Astrocyte of the spinal cord (primary cell): ENCODE data around the gene SMAD6.

Experiments used
- DNase-seq: peaks from one replicate; pipeline ENCODE4 v3.0.0; 2011; ENCODE audit warnings: low read depth, low spot score
- H3K4me3 ChIP-seq: 2 replicates; pipeline ENCODE4 v1.5.1; 2011; ENCODE audit warnings: low read depth, mild to moderate bottlenecking, low read length, moderate library complexity
- in situ Hi-C: cut with HindIII; loops from 2 replicates; pipeline ENCODE4 v1.10.0; 2017; ENCODE audit warnings: low sequenced_read_pairs
- TF ChIP-seq, protein P1 (sequence below): IDR thresholded peaks from 2 replicates; pipeline ENCODE4 v1.5.1; 2012; ENCODE audit warnings: low read depth, mild to moderate bottlenecking, low read length, inconsistent platforms

The SMAD6 gene

DNA sequence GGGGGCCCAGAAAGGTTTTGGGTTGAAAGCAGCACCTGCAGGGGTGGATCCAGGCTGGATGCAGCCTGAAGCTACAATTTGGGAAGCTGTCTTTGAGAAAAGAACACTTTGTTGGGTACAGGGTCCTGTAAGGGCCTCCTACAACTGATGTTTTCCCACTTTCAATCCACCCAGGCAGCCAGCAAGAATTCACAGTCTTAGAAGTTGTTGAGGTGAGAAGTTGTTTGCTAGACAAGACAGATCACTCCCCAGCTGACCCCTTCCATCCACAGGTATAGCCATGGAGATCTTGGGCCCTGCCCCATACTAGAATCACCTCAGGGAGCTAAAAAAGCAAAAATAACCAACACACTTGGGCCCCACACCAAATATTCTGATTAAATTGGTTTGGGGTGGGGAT is 10.3 kb upstream of the SMAD6 start:
- TF ChIP-seq, protein P1, sequence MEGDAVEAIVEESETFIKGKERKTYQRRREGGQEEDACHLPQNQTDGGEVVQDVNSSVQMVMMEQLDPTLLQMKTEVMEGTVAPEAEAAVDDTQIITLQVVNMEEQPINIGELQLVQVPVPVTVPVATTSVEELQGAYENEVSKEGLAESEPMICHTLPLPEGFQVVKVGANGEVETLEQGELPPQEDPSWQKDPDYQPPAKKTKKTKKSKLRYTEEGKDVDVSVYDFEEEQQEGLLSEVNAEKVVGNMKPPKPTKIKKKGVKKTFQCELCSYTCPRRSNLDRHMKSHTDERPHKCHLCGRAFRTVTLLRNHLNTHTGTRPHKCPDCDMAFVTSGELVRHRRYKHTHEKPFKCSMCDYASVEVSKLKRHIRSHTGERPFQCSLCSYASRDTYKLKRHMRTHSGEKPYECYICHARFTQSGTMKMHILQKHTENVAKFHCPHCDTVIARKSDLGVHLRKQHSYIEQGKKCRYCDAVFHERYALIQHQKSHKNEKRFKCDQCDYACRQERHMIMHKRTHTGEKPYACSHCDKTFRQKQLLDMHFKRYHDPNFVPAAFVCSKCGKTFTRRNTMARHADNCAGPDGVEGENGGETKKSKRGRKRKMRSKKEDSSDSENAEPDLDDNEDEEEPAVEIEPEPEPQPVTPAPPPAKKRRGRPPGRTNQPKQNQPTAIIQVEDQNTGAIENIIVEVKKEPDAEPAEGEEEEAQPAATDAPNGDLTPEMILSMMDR, result no peak
- in situ Hi-C loops, result no loop called here
- no peak overlapping the region for H3K4me3 ChIP-seq
- no peak for DNase-seq

DNA sequence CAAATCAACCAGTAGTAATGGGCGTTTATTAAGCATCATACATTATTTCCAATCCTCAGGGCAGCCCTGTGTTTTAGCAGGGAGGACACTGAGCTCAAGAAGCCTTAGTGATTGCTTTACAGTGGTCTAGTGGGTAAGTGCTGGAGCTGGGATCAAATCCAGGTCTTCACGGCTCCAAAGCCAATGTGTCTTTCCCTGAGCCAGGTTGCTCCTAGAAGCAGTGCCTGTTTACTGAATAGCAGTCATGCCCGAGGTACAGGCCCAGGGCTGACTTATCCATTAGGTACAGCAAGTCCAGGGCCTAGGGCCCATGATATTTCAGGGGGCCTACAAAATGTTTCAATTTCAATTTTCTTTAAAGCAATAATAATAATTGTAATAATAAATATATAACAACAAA is 9.6 kb upstream of the SMAD6 start:
- TF ChIP-seq, protein P1, result no peak
- in situ Hi-C loops, result no loop called here
- no peak overlapping the region for H3K4me3 ChIP-seq
- DNase-seq, result no peak

DNA sequence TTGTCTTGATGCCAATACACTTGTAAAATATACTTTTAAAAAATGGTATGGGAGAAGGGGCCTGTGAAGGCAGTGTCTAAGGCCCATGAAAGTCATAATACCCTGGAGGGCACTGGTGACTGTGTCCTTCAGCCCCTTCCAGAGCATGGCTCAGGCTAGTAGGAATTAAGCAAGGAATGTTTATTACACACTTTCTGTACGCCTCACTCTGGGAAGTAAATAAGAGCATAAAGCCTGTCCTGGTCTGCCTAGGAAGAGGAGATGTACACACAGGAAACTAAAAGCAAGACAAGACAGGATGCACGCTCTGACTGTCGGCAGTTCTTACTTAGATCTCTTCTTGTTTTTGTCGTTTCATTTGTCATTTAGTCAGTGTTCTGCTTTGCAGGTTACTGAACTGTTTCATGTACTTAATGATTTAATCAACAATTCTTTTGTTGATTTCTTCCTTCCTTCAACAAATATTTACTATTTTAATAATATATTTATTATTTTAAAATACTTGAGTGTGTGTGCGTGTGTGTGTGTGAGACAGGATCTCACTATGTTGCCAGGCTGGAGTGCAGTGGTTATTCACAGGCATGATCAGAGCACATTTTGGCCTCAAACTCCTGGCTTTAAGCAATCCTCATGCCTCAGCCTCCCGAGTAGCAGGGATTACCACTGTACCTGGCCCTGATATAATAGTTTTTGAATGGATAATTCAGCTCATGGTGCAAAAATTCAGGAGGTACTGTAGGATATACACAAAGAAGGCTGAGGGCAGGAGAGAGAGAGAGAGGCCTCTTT is 9.0 kb upstream of the SMAD6 start:
- H3K4me3 ChIP-seq, result no peak overlapping the region
- TF ChIP-seq, protein P1, result no peak
- in situ Hi-C loops, result no loop called here
- no peak for DNase-seq

DNA sequence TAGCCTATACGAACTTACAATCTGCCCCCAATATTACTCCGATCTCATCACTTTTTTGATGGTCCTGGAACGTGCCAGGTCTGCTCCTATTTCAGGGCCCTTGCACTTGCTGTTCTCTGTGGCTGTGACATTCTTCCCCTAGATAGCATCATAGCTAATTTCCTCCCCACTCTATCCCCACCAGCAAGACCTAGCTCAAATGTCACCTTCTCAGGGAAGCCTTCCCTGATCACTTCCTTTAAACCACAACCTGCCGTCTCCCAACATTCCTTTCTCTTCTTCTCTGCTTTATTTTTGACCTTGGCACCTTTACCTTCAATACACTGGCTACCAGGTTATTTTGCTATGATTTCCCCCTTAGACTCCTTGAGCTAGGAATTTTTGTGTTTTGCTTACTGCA is 5.3 kb upstream of the SMAD6 start:
- in situ Hi-C loops, result no loop called here
- H3K4me3 ChIP-seq, result no peak overlapping the region
- DNase-seq, result no peak
- TF ChIP-seq, protein P1, result no peak

DNA sequence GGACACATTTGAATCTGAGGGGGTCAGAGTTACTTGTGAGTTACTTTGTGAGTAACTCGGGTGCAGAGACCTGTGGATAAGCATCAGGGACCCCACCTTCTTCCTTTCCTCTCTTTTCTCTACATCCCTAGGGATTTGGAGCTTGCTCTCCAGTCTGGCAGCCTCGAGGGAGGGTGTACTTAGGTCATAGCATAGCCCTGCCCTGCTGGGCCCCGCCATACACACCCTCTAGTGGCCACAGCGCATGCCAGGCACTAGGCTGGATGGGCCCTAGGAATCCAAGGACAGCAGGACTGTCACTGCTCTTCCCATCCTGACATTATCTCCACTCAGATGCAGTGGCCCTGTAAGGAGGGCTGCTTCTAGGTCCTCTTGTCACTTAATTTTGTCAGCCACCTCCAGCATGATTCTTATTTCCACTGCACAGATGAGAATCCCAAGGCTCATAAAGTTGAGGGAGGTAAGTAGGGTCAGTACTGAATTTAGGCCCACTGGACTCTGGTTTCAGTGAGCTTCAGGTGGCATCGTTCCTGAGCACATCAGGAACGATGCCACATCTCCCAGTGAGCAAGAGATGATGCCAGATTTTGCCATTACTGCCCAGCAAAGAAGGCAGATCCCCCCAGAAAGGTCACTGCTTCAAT is 3.6 kb upstream of the SMAD6 start:
- in situ Hi-C loops, result no loop called here
- TF ChIP-seq, protein P1, result peak; percentile 93
- DNase-seq, result peak; percentile 62
- no peak overlapping the region for H3K4me3 ChIP-seq

DNA sequence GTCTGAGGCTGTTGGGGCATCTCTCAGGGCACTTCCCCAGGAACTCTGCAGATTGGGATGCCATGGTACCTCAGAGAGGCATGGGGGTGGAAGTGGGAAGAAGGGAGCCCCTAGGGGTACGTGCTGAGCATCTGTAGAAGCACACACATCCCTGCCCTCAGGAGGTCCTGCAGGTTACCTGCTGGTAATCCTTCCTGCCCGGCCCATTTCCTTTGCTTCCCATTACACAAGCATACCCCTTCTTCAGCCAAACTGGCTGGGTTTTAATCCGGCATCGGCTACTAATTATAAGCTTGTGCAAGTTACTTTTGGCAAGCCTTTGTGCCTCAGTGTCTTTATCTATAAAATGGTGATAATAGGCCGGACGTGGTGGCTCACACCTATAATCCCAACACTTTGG is 3.1 kb upstream of the SMAD6 start:
- no peak for DNase-seq
- TF ChIP-seq, protein P1, result no peak
- no peak overlapping the region for H3K4me3 ChIP-seq
- in situ Hi-C loops, result no loop called here
